ENCODE data around the gene SLCO3A1.

The SLCO3A1 gene

GRCh38 chr15:92118162-92118935 is 264.8 kb downstream of the SLCO3A1 start:
- Histone ChIP-seq H3K27ac (ENCODE audit: low read depth, low read length) (no peak overlapping the region), H3K36me3 (ENCODE audit: insufficient read depth, low read length) (no peaks in the 10 kb centered on the region), H3K9me3 (ENCODE audit: low read length) (no peaks in the 10 kb centered on the region), H3K4me3 (ENCODE audit: low read depth in 1 of 2, low read length in 2 of 2) (no peak overlapping the region), H3K27me3 (ENCODE audit: control insufficient read depth in 1 of 2, insufficient read depth in 2 of 2, low read length in 2 of 2) (no peaks in the 10 kb centered on the region), H3K9ac (ENCODE audit: low read length) (no peak overlapping the region), H3K4me1 (ENCODE audit: insufficient read depth, low read length) (peaks cover 7% of the 10 kb centered on the region)

- Histone ChIP-seq H3K9me3 (ENCODE audit: low read length) (no peaks in the 10 kb centered on the region), H3K27me3 (ENCODE audit: control insufficient read depth in 1 of 2, insufficient read depth in 2 of 2, low read length in 2 of 2) (no peaks in the 10 kb centered on the region), H3K4me1 (ENCODE audit: insufficient read depth, low read length) (peaks cover 7% of the 10 kb centered on the region), H3K4me3 (ENCODE audit: low read depth in 1 of 2, low read length in 2 of 2) (no peak overlapping the region), H3K27ac (ENCODE audit: low read depth, low read length) (no peak overlapping the region), H3K36me3 (ENCODE audit: insufficient read depth, low read length) (no peaks in the 10 kb centered on the region), H3K9ac (ENCODE audit: low read length) (no peak overlapping the region)
Measured at GRCh38 chr15:92118936-92119325, 265.4 kb downstream of the SLCO3A1 start.

- H3K4me1 ChIP-seq (ENCODE audit: insufficient read depth, low read length): peaks cover 7% of the 10 kb centered on the region
- H3K9ac ChIP-seq (ENCODE audit: low read length): no peak overlapping the region
- H3K27me3 ChIP-seq (ENCODE audit: control insufficient read depth in 1 of 2, insufficient read depth in 2 of 2, low read length in 2 of 2): no peaks in the 10 kb centered on the region
- no peaks in the 10 kb centered on the region for H3K36me3 ChIP-seq (ENCODE audit: insufficient read depth, low read length)
- no peak overlapping the region for H3K4me3 ChIP-seq (ENCODE audit: low read depth in 1 of 2, low read length in 2 of 2)
- no peaks in the 10 kb centered on the region for H3K9me3 ChIP-seq (ENCODE audit: low read length)
- H3K27ac ChIP-seq (ENCODE audit: low read depth, low read length): no peak overlapping the region
Measured at GRCh38 chr15:92120094-92120795, 266.7 kb downstream of the SLCO3A1 start.

GRCh38 chr15:92121047-92121446 is 267.5 kb downstream of the SLCO3A1 start:
- Histone ChIP-seq H3K4me1 (ENCODE audit: insufficient read depth, low read length) (peaks cover 7% of the 10 kb centered on the region), H3K36me3 (ENCODE audit: insufficient read depth, low read length) (no peaks in the 10 kb centered on the region), H3K27ac (ENCODE audit: low read depth, low read length) (no peak overlapping the region), H3K27me3 (ENCODE audit: control insufficient read depth in 1 of 2, insufficient read depth in 2 of 2, low read length in 2 of 2) (no peaks in the 10 kb centered on the region), H3K9me3 (ENCODE audit: low read length) (no peaks in the 10 kb centered on the region), H3K9ac (ENCODE audit: low read length) (no peak overlapping the region), H3K4me3 (ENCODE audit: low read depth in 1 of 2, low read length in 2 of 2) (no peak overlapping the region)

GRCh38 chr15:92122259-92122658 is 268.8 kb downstream of the SLCO3A1 start:
- no peak overlapping the region for H3K27ac ChIP-seq (ENCODE audit: low read depth, low read length)
- H3K9ac ChIP-seq (ENCODE audit: low read length): no peak overlapping the region
- no peaks in the 10 kb centered on the region for H3K9me3 ChIP-seq (ENCODE audit: low read length)
- H3K27me3 ChIP-seq (ENCODE audit: control insufficient read depth in 1 of 2, insufficient read depth in 2 of 2, low read length in 2 of 2): no peaks in the 10 kb centered on the region
- no peak overlapping the region for H3K4me3 ChIP-seq (ENCODE audit: low read depth in 1 of 2, low read length in 2 of 2)
- peaks cover 7% of the 10 kb centered on the region for H3K4me1 ChIP-seq (ENCODE audit: insufficient read depth, low read length)
- H3K36me3 ChIP-seq (ENCODE audit: insufficient read depth, low read length): no peaks in the 10 kb centered on the region

- no peak overlapping the region for H3K4me3 ChIP-seq (ENCODE audit: low read depth in 1 of 2, low read length in 2 of 2)
- H3K27ac ChIP-seq (ENCODE audit: low read depth, low read length): no peak overlapping the region
- no peaks in the 10 kb centered on the region for H3K9me3 ChIP-seq (ENCODE audit: low read length)
- no peak overlapping the region for H3K9ac ChIP-seq (ENCODE audit: low read length)
- no peaks in the 10 kb centered on the region for H3K36me3 ChIP-seq (ENCODE audit: insufficient read depth, low read length)
- H3K4me1 ChIP-seq (ENCODE audit: insufficient read depth, low read length): no peaks in the 10 kb centered on the region
- H3K27me3 ChIP-seq (ENCODE audit: control insufficient read depth in 1 of 2, insufficient read depth in 2 of 2, low read length in 2 of 2): no peaks in the 10 kb centered on the region
Measured at GRCh38 chr15:92123962-92124656, 270.6 kb downstream of the SLCO3A1 start.

GRCh38 chr15:92124657-92125010 is 271.1 kb downstream of the SLCO3A1 start:
- H3K4me1 ChIP-seq (ENCODE audit: insufficient read depth, low read length): no peaks in the 10 kb centered on the region
- H3K4me3 ChIP-seq (ENCODE audit: low read depth in 1 of 2, low read length in 2 of 2): no peak overlapping the region
- H3K27me3 ChIP-seq (ENCODE audit: control insufficient read depth in 1 of 2, insufficient read depth in 2 of 2, low read length in 2 of 2): no peaks in the 10 kb centered on the region
- no peaks in the 10 kb centered on the region for H3K9me3 ChIP-seq (ENCODE audit: low read length)
- no peak overlapping the region for H3K9ac ChIP-seq (ENCODE audit: low read length)
- H3K27ac ChIP-seq (ENCODE audit: low read depth, low read length): no peak overlapping the region
- H3K36me3 ChIP-seq (ENCODE audit: insufficient read depth, low read length): no peaks in the 10 kb centered on the region

- H3K4me3 ChIP-seq (ENCODE audit: low read depth in 1 of 2, low read length in 2 of 2): no peak overlapping the region
- H3K9ac ChIP-seq (ENCODE audit: low read length): no peak overlapping the region
- H3K4me1 ChIP-seq (ENCODE audit: insufficient read depth, low read length): no peaks in the 10 kb centered on the region
- no peaks in the 10 kb centered on the region for H3K36me3 ChIP-seq (ENCODE audit: insufficient read depth, low read length)
- H3K27me3 ChIP-seq (ENCODE audit: control insufficient read depth in 1 of 2, insufficient read depth in 2 of 2, low read length in 2 of 2): no peaks in the 10 kb centered on the region
- H3K27ac ChIP-seq (ENCODE audit: low read depth, low read length): no peak overlapping the region
- H3K9me3 ChIP-seq (ENCODE audit: low read length): no peaks in the 10 kb centered on the region
Measured at GRCh38 chr15:92128788-92129187, 275.3 kb downstream of the SLCO3A1 start.

- Histone ChIP-seq H3K9ac (ENCODE audit: low read length) (no peak overlapping the region), H3K4me1 (ENCODE audit: insufficient read depth, low read length) (no peaks in the 10 kb centered on the region), H3K9me3 (ENCODE audit: low read length) (no peaks in the 10 kb centered on the region), H3K4me3 (ENCODE audit: low read depth in 1 of 2, low read length in 2 of 2) (no peak overlapping the region), H3K27me3 (ENCODE audit: control insufficient read depth in 1 of 2, insufficient read depth in 2 of 2, low read length in 2 of 2) (no peaks in the 10 kb centered on the region), H3K36me3 (ENCODE audit: insufficient read depth, low read length) (no peaks in the 10 kb centered on the region), H3K27ac (ENCODE audit: low read depth, low read length) (no peak overlapping the region)
Measured at GRCh38 chr15:92130244-92130643, 276.7 kb downstream of the SLCO3A1 start.

- Histone ChIP-seq H3K9me3 (ENCODE audit: low read length) (no peaks in the 10 kb centered on the region), H3K27ac (ENCODE audit: low read depth, low read length) (no peak overlapping the region), H3K27me3 (ENCODE audit: control insufficient read depth in 1 of 2, insufficient read depth in 2 of 2, low read length in 2 of 2) (no peaks in the 10 kb centered on the region), H3K36me3 (ENCODE audit: insufficient read depth, low read length) (no peaks in the 10 kb centered on the region), H3K4me3 (ENCODE audit: low read depth in 1 of 2, low read length in 2 of 2) (no peak overlapping the region), H3K4me1 (ENCODE audit: insufficient read depth, low read length) (no peaks in the 10 kb centered on the region), H3K9ac (ENCODE audit: low read length) (no peak overlapping the region)
Measured at GRCh38 chr15:92130906-92131305, 277.4 kb downstream of the SLCO3A1 start.

GRCh38 chr15:92132982-92133755 is 279.7 kb downstream of the SLCO3A1 start:
- no peaks in the 10 kb centered on the region for H3K36me3 ChIP-seq (ENCODE audit: insufficient read depth, low read length)
- no peak overlapping the region for H3K4me3 ChIP-seq (ENCODE audit: low read depth in 1 of 2, low read length in 2 of 2)
- no peak overlapping the region for H3K27ac ChIP-seq (ENCODE audit: low read depth, low read length)
- H3K27me3 ChIP-seq (ENCODE audit: control insufficient read depth in 1 of 2, insufficient read depth in 2 of 2, low read length in 2 of 2): no peaks in the 10 kb centered on the region
- H3K9me3 ChIP-seq (ENCODE audit: low read length): no peaks in the 10 kb centered on the region
- H3K4me1 ChIP-seq (ENCODE audit: insufficient read depth, low read length): no peaks in the 10 kb centered on the region
- H3K9ac ChIP-seq (ENCODE audit: low read length): no peak overlapping the region
